Skeletal muscle satellite cell (primary cell): ENCODE results near the gene PTPRO.

Experiments used
- H3K27me3 ChIP-seq: 2 replicates; pipeline ENCODE4 v1.7.0; 2013; ENCODE audit warnings: low read length; ENCODE audit not compliant: control insufficient read depth, insufficient read depth
- H3K36me3 ChIP-seq: 2 replicates; pipeline ENCODE4 v1.7.0; 2013; ENCODE audit warnings: mild to moderate bottlenecking, control low read depth, low read length; ENCODE audit not compliant: insufficient read depth
- H3K4me1 ChIP-seq: 2 replicates; pipeline ENCODE4 v1.7.0; 2013; ENCODE audit warnings: low read length; ENCODE audit not compliant: control insufficient read depth, insufficient read depth
- H3K4me2 ChIP-seq: 2 replicates; pipeline ENCODE4 v1.7.0; 2013; ENCODE audit warnings: mild to moderate bottlenecking, low read length
- H3K4me3 ChIP-seq: 2 replicates; pipeline ENCODE4 v1.7.0; 2013; ENCODE audit warnings: low read length
- H3K9ac ChIP-seq: 2 replicates; pipeline ENCODE4 v1.7.0; 2013; ENCODE audit warnings: mild to moderate bottlenecking, low read depth, low read length, moderate library complexity
- H3K9me3 ChIP-seq: replicated peaks from 2 replicates; pipeline ENCODE4 v1.7.0; 2013; ENCODE audit warnings: mild to moderate bottlenecking, control low read depth, low read length

The PTPRO gene

DNA sequence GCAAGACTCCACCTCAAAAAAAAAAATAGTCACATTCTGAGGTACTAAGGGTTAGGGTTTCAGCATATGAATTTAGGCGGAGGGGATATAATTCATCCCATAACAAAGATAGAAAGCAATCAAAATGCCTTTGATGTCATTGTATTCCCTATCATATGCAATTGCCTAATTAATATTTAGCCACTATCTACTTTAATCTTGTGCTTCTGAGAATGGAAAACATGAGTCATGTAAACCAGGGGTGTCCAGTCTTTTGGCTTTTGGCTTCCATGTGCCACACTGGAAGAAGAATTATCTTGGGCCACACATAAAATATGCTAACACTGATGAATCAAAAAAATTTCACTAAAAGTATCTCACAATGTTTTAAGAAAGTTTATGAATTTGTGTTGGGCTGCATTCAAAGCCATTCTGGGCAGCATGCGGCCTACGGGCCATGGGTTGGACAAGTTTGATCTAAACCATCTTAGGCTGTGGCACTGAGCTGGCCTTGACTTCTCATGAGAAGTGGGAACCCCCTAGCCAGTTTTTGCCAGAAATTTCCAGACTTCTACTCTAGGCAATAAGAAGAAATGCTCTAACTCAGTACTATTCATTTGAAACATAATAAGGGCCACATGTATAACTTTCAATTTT is 219.8 kb downstream of the PTPRO start:
- Histone ChIP-seq H3K9ac (no peak overlapping the region), H3K9me3 (no peaks in the 10 kb centered on the region), H3K36me3 (no peaks in the 10 kb centered on the region), H3K4me3 (no peak overlapping the region), H3K4me2 (no peak overlapping the region), H3K4me1 (peaks cover 35% of the 10 kb centered on the region), H3K27me3 (no peaks in the 10 kb centered on the region)

GRCh38 chr12:15543347-15543746 is 221.0 kb downstream of the PTPRO start:
- Histone ChIP-seq H3K9me3 (no peaks in the 10 kb centered on the region), H3K4me2 (no peak overlapping the region), H3K9ac (no peak overlapping the region), H3K4me3 (no peak overlapping the region), H3K36me3 (no peaks in the 10 kb centered on the region), H3K27me3 (no peaks in the 10 kb centered on the region), H3K4me1 (peaks cover 32% of the 10 kb centered on the region)

GRCh38 chr12:15544589-15544988 is 222.3 kb downstream of the PTPRO start:
- Histone ChIP-seq H3K4me3 (no peak overlapping the region), H3K4me2 (no peak overlapping the region), H3K27me3 (no peaks in the 10 kb centered on the region), H3K9ac (no peak overlapping the region), H3K4me1 (peaks cover 22% of the 10 kb centered on the region), H3K9me3 (no peaks in the 10 kb centered on the region), H3K36me3 (no peaks in the 10 kb centered on the region)

- no peaks in the 10 kb centered on the region for H3K9me3 ChIP-seq
- H3K9ac ChIP-seq = no peak overlapping the region
- H3K36me3 ChIP-seq = no peaks in the 10 kb centered on the region
- H3K4me1 ChIP-seq = peaks cover 17% of the 10 kb centered on the region
- no peak overlapping the region for H3K4me2 ChIP-seq
- H3K27me3 ChIP-seq = no peaks in the 10 kb centered on the region
- H3K4me3 ChIP-seq = no peak overlapping the region
Observed at GRCh38 chr12:15545334-15545733, 223.0 kb downstream of the PTPRO start.

DNA sequence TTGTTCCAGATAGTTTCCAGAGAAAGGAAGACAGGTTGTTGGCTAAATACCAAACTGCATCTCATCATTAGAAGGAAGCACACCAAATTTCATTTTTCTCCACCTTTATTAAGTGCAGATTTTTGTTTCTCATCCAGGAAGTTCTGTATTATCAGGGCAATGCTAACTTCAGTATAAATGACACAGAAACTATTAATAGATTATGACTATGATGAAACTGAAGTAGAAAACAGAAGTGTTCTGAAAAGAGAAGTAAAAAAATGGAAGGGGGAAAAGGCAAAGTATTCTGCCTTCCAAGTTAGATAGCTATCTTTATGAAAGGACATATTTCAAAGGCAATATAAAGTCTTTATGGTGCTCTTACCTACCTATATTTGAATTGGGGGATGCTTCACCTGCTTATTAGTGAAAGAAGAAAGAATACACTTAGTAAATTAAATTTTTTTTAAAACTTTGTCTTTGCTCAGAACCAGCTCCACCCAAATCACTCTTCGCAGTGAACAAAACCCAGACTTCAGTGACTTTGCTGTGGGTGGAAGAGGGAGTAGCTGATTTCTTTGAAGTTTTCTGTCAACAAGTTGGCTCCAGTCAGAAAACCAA is 223.9 kb downstream of the PTPRO start:
- Histone ChIP-seq H3K36me3 (no peaks in the 10 kb centered on the region), H3K9ac (peak overlapping the region; percentile 41), H3K27me3 (no peaks in the 10 kb centered on the region), H3K4me1 (peaks cover 8% of the 10 kb centered on the region), H3K4me3 (no peak overlapping the region), H3K4me2 (no peak overlapping the region), H3K9me3 (no peaks in the 10 kb centered on the region)

DNA sequence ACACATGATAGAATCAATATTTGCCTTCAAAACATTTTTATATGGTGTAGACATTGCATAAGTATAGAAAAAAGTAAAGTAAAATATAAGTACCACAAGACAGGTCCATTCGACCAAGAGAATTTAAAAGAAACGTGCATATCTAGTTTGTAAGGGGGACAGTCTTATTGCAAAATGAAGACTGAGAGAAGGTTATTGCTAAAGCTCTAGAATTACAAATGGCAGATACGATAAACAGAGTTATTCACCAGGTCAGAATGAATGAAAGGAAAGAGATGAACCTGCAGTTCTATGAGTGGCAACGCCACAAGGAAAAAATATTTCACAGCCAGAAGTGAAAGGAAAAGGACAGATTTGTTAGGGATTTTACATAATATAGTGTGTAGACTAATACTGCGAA is 224.8 kb downstream of the PTPRO start:
- Histone ChIP-seq H3K4me3 (no peak overlapping the region), H3K9me3 (no peaks in the 10 kb centered on the region), H3K9ac (no peak overlapping the region), H3K4me2 (no peak overlapping the region), H3K4me1 (peaks cover 5% of the 10 kb centered on the region), H3K27me3 (no peaks in the 10 kb centered on the region), H3K36me3 (no peaks in the 10 kb centered on the region)

- H3K9me3 ChIP-seq = no peaks in the 10 kb centered on the region
- no peaks in the 10 kb centered on the region for H3K27me3 ChIP-seq
- no peaks in the 10 kb centered on the region for H3K36me3 ChIP-seq
- H3K4me2 ChIP-seq = no peak overlapping the region
- H3K9ac ChIP-seq = no peak overlapping the region
- H3K4me1 ChIP-seq = peaks cover 5% of the 10 kb centered on the region
- no peak overlapping the region for H3K4me3 ChIP-seq
Observed at GRCh38 chr12:15547691-15548090, 225.4 kb downstream of the PTPRO start.

DNA sequence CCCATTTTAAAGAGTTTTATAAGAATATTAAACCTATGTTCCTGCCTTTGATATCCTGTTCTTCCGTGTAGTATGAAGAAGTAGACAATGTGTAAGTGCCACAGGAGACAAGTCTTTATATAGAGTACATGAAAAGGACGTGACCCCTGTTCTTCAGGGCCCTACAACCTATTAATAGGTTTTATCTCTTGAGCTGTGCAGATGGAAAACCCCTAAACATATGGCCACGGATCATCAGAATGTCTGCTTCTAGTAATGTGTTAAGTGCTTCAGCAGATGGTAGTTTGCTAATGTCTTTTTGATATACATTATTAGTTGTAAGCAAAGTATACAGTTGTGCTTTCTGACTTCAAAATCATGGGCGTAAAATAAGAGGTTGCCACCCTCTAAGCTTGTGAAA is 228.5 kb downstream of the PTPRO start:
- no peaks in the 10 kb centered on the region for H3K36me3 ChIP-seq
- no peak overlapping the region for H3K4me3 ChIP-seq
- H3K4me2 ChIP-seq = no peak overlapping the region
- no peak overlapping the region for H3K9ac ChIP-seq
- no peaks in the 10 kb centered on the region for H3K27me3 ChIP-seq
- peaks cover 12% of the 10 kb centered on the region for H3K4me1 ChIP-seq
- H3K9me3 ChIP-seq = no peaks in the 10 kb centered on the region

DNA sequence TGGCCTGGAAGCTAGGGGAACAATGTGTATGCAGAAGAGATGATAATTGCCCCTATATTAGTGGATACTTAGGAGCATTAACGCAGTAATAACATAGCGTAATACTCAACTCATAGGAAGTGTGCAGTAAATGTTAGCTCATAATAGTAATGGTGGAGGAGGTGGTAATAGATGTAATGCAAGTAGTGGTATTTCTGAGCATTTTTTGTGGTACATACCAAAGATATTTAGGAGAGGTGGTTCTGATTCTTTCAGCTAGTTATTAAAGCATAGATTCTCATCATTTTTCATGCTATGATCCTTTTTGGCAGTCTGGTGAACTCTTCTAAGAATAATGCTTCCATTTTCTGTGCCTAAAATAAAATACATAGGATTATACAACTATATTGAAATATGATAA is 233.1 kb downstream of the PTPRO start:
- H3K36me3 ChIP-seq = no peaks in the 10 kb centered on the region
- no peaks in the 10 kb centered on the region for H3K27me3 ChIP-seq
- peaks cover 22% of the 10 kb centered on the region for H3K4me1 ChIP-seq
- H3K9ac ChIP-seq = no peak overlapping the region
- no peak overlapping the region for H3K4me3 ChIP-seq
- H3K9me3 ChIP-seq = no peaks in the 10 kb centered on the region
- no peak overlapping the region for H3K4me2 ChIP-seq

DNA sequence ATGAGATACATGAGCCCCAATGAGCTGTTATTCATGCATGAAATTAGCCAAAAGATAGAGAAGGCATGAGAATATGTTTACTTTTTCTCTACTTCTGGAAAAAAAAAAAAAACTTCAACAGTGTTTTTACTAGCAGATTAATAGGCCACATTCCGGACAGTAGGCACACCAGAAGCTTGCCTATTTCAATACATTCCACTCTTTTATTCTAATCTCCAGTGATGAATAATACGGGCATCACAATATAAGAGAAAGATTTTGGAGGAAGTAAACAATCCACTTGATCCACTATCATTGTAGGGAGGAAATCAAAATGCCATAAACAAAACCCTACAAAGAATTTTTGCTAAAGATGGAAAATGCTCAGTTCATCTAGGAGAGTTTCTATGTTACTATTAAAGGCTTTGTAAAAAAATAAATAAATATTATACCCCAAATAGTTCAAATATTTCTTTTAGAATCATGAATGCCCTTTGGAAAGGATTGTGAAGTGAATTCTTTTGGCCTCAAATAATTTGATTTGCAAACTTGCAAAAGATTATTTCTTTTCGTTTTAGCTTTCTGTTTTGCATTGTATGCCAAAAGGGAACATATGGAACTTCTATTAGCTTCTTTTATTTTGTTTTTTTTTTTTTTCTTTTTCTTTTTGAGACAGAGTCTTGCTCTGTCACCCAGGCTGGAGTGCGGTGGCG is 234.2 kb downstream of the PTPRO start:
- Histone ChIP-seq H3K27me3 (no peaks in the 10 kb centered on the region), H3K9ac (peak overlapping the region; percentile 36), H3K4me2 (no peak overlapping the region), H3K36me3 (no peaks in the 10 kb centered on the region), H3K4me1 (peaks cover 24% of the 10 kb centered on the region), H3K4me3 (no peak overlapping the region), H3K9me3 (no peaks in the 10 kb centered on the region)

GRCh38 chr12:15558915-15559528 is 236.7 kb downstream of the PTPRO start:
- H3K36me3 ChIP-seq = no peaks in the 10 kb centered on the region
- H3K4me2 ChIP-seq = no peak overlapping the region
- H3K9ac ChIP-seq = no peak overlapping the region
- no peaks in the 10 kb centered on the region for H3K27me3 ChIP-seq
- H3K4me3 ChIP-seq = no peak overlapping the region
- peaks cover 47% of the 10 kb centered on the region for H3K4me1 ChIP-seq
- no peaks in the 10 kb centered on the region for H3K9me3 ChIP-seq
